NCI-H2171 treated with DMSO at 0.1 percent for 48 hours (cell line): ENCODE data around the gene NBPF1.
"Not testable (repeated sequence)": the region's sequence is repeated elsewhere in the genome, so short reads cannot be mapped to it uniquely, and the experiment has no call there.

Experiments used
- DNase-seq: peaks from one replicate; lab custom pipeline; 2025; lab: John Stamatoyannopoulos, UW

NBPF1 gene

GRCh38 chr1:16613185-16614147 is at the start of gene NBPF1:
Gene NBPF1, minus strand, starts transcription at chr1:16613564.
- peak; percentile 99 for DNase-seq

GRCh38 chr1:16658234-16658633 is 44.9 kb upstream of the NBPF1 start:
- not testable (repeated sequence) for DNase-seq

- not testable (repeated sequence) for DNase-seq
Measured at GRCh38 chr1:16656981-16657683, 43.8 kb upstream of the NBPF1 start.

- not testable (repeated sequence) for DNase-seq
Measured at GRCh38 chr1:16656574-16656973, 43.2 kb upstream of the NBPF1 start.

GRCh38 chr1:16651560-16651959 is 38.2 kb upstream of the NBPF1 start:
- DNase-seq: not testable (repeated sequence)

GRCh38 chr1:16649960-16650359 is 36.6 kb upstream of the NBPF1 start:
- DNase-seq: not testable (repeated sequence)

- DNase-seq: not testable (repeated sequence)
Measured at GRCh38 chr1:16649390-16649789, 36.0 kb upstream of the NBPF1 start.

- not testable (repeated sequence) for DNase-seq
Measured at GRCh38 chr1:16648756-16649155, 35.4 kb upstream of the NBPF1 start.

- DNase-seq: not testable (repeated sequence)
Measured at GRCh38 chr1:16648250-16648649, 34.9 kb upstream of the NBPF1 start.

GRCh38 chr1:16647179-16648176 is 34.1 kb upstream of the NBPF1 start:
- not testable (repeated sequence) for DNase-seq

- DNase-seq: not testable (repeated sequence)
Measured at GRCh38 chr1:16646716-16647115, 33.4 kb upstream of the NBPF1 start.

- not testable (repeated sequence) for DNase-seq
Measured at GRCh38 chr1:16646061-16646664, 32.8 kb upstream of the NBPF1 start.

- not testable (repeated sequence) for DNase-seq
Measured at GRCh38 chr1:16645271-16646060, 32.1 kb upstream of the NBPF1 start.

- peak; percentile 94 for DNase-seq
Measured at GRCh38 chr1:16644482-16645270, 31.3 kb upstream of the NBPF1 start.

GRCh38 chr1:16644193-16644481 is 30.8 kb upstream of the NBPF1 start:
- DNase-seq: no peak

- not testable (repeated sequence) for DNase-seq
Measured at GRCh38 chr1:16643476-16644192, 30.3 kb upstream of the NBPF1 start.

GRCh38 chr1:16643001-16643411 is 29.6 kb upstream of the NBPF1 start:
- not testable (repeated sequence) for DNase-seq

- not testable (repeated sequence) for DNase-seq
Measured at GRCh38 chr1:16642025-16642966, 28.9 kb upstream of the NBPF1 start.
